ENCODE data around the gene TTI1.

DNA sequence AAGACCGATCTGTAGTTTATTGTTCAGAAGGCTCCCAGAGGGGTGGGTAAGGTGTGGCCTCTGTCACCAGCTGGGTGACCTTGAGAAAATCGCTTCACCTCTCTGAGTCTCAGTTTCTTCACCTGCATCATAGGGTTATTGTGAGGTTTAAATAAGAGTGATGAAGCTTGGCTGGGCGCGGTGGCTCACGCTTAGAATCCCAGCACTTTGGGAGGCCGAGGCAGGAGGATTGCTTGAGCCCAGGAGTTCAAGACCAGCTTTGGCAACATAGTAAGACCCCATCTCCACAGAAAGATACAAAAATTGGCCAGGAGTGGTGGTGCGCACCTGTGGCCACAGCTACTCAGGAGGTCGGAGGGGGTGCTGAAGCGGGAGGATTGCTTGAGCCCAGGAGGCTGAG, 94.3 kb downstream of the TTI1 start:
- TF ChIP-seq, protein P1, sequence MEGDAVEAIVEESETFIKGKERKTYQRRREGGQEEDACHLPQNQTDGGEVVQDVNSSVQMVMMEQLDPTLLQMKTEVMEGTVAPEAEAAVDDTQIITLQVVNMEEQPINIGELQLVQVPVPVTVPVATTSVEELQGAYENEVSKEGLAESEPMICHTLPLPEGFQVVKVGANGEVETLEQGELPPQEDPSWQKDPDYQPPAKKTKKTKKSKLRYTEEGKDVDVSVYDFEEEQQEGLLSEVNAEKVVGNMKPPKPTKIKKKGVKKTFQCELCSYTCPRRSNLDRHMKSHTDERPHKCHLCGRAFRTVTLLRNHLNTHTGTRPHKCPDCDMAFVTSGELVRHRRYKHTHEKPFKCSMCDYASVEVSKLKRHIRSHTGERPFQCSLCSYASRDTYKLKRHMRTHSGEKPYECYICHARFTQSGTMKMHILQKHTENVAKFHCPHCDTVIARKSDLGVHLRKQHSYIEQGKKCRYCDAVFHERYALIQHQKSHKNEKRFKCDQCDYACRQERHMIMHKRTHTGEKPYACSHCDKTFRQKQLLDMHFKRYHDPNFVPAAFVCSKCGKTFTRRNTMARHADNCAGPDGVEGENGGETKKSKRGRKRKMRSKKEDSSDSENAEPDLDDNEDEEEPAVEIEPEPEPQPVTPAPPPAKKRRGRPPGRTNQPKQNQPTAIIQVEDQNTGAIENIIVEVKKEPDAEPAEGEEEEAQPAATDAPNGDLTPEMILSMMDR (IDR thresholded peaks at IDR 0.05): no peak
- no peak for TF ChIP-seq POLR2A (IDR thresholded peaks at IDR 0.05)
